NCI-H1092 (cell line): ENCODE measurements around the gene TBX20.
"Not testable (repeated sequence)": the region's sequence is repeated elsewhere in the genome, so short reads cannot be mapped to it uniquely, and the experiment has no call there.

Source experiments
- DNase-seq: peaks from one replicate; lab custom pipeline; 2025; lab: John Stamatoyannopoulos, UW

TBX20 gene

GRCh38 chr7:35220176-35220575, 33.7 kb downstream of the TBX20 start:
- DNase-seq, result not testable (repeated sequence)

DNA sequence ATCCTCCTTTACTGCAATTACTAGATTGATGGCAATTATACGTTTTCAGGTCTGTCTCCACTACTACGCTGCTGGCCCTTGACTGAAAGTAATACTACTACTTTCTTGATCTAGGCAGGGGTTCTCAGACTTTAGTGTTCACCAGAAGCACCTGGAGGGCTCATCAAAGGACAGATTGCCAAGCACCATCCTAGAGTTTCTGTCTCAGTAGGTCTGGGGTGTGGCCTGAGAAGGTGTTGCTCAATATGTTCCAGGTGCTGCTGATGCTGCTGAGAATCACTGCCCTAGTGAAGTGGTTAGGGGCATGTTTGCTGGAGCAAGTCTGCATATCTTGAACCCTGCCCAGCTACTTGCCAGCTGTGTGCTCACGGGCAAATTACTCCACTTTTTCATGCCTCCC, 37.9 kb downstream of the TBX20 start:
- not testable (repeated sequence) for DNase-seq

DNA sequence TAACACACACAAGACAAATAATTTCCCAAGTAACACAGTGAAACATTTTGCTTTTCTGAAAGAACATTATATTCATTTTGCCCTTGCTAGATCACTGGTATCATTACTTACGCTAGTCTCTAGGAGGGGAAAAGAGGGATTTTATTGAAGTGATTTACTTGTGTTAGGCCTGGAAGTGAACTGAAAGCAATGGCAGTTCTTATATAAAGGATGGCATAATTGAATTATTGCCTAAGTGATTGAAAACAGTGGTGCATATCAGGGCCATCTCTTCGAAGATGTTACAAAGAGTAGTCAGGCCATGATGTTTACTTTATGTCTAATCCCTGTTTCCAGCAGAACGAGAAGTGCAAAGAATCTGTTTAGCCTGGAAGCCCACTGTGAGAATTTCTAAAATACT, 38.8 kb downstream of the TBX20 start:
- not testable (repeated sequence) for DNase-seq

DNA sequence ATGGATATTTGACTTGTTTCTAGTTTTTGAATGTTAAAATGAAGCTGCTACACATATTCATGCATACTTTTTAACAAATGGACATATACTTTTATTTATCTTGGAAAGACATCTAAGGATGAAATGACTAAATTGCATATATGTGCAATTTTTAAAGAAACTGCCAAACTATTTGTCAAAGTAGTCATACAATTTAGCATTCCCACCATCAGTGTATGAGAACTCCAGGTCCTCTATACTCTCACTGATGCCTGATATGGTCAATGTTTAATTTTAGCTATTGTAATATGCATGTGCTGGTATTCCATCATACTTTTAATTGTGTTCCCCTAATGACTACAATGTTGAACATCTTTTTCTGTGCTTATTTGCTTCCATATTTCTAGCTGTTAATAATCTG, 47.0 kb downstream of the TBX20 start:
- not testable (repeated sequence) for DNase-seq

- DNase-seq, result not testable (repeated sequence)
These were observed 49.0 kb downstream of the TBX20 start for GRCh38 chr7:35204850-35205249.

DNA sequence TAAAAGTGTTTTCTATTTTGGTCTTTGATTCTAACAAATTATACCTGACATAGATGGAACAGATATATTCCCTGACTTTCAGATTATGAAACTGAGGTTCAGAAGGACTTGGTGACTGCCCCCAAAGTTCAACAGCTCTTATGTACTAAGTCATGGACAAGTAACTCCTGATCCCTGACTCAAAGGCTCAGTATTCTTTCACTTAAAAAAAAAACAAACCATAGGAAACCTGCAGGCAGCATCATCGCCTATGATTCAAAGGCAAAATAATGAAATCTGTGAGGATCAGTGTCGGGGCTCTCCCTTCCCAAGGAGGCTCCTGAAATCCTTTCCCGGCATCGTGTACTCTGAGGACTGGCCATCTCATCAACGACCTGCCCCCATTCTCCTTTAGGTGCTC, 49.9 kb downstream of the TBX20 start:
- DNase-seq, result not testable (repeated sequence)

GRCh38 chr7:35202353-35202752, 51.5 kb downstream of the TBX20 start:
- DNase-seq, result not testable (repeated sequence)

DNA sequence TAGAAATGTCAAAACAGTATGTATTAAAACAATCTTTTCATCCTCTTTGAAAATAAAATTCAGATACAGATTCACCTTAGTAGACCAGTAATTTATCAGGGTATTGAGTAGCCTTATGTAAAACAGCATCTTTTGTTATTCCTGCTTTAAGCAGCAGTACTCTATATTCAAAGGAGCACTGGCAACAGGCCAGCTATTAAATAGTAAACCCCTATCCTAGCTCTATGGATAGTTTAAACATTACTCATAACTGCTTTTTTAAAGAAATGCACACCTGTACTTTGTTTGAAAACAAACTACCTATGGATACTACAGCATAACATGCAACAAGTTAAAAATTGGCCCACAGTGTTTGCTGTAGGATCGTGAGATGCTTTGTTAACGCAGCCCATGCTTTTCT, 53.7 kb downstream of the TBX20 start:
- not testable (repeated sequence) for DNase-seq

GRCh38 chr7:35198370-35199140, 55.3 kb downstream of the TBX20 start:
- not testable (repeated sequence) for DNase-seq

- DNase-seq, result not testable (repeated sequence)
These were observed 62.3 kb downstream of the TBX20 start for GRCh38 chr7:35191571-35191970.

DNA sequence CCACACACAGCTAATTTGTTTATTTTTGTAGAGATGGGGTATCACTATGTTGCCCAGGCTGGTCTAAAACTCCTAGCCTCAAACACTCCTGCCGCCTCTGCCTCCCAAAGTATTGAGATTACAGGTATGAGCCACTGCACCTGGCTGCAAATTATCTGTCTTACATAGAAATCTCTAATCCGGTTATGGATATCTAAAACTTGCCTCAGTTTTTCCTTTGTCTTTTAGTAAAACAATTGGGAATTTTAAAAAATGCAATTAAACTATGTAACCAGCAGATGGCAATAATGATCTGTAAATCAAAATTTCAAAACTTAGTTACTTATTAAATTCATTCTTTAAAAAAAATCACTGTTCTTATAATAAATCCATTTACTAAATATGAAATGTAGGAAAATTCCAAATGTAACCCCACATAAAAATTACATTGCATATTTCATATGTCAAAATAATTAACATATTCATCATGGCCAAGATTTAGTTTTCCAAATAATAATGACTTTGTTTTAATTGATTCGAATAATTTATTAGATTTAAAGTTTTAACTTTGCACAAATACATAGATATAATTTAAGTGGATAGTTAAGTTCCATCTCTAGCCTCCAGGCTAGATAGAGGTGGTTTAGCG, 63.6 kb downstream of the TBX20 start:
- DNase-seq, result not testable (repeated sequence)

DNA sequence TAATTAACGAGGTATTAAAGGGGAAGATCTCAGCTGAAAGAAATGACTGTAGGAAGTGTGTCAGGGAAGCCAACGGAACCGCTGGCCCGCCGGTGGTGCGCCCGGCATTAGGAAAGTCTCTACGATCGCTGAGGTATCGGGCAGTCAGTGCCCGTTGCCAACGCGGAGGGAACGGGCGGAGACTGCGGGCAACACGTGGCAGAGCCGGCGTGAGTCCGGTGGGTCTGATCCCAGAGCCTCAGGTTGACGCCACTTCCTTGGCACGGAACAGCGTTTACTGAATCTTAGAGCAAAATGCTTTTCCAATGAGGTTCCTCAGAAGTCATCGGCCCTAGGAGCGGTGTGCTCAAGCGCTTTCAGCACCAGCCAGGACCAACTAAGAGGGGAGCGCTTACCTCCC, 67.1 kb downstream of the TBX20 start:
- DNase-seq, result peak; percentile 34

GRCh38 chr7:35185908-35186731, 67.8 kb downstream of the TBX20 start:
- DNase-seq, result peak; percentile 82

DNA sequence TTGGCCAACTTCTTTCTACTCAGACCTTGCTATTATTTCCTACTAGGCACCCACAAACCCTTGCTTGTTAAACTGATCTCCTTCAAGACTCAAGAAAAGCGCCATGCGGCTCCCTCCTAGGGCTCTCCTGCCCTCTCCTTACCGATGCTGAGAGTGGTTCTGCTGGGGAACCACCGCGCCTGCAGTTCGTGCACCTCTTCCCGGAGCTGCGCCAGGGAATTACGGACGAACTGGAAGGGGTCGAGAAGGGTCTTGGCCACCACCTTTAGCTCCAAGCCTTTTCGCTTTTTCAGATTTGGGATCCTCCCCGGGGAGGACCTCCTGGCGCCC, 68.4 kb downstream of the TBX20 start:
- not testable (repeated sequence) for DNase-seq

- DNase-seq, result not testable (repeated sequence)
These were observed 68.9 kb downstream of the TBX20 start for GRCh38 chr7:35184961-35185360.

GRCh38 chr7:35183873-35184503, 69.9 kb downstream of the TBX20 start:
- DNase-seq, result peak; percentile 4

DNA sequence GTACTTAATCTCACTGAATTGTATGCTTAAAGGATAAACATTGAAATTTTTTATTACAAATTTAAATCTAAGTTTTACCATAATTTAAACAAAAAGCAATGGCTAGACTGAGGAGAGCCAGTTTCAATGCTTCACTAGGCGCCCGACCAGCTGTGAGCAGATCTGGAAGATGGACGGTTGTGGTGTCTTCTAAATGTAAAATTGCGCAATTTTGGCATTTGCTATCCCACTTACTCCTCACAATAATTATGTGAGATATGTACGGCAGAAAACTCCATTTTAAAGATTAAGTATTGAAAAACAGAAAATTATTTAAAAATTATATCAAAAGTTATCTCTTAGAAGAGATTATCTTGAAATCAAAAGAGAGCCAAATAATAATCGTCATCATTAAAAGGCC, 73.2 kb downstream of the TBX20 start:
- not testable (repeated sequence) for DNase-seq

DNA sequence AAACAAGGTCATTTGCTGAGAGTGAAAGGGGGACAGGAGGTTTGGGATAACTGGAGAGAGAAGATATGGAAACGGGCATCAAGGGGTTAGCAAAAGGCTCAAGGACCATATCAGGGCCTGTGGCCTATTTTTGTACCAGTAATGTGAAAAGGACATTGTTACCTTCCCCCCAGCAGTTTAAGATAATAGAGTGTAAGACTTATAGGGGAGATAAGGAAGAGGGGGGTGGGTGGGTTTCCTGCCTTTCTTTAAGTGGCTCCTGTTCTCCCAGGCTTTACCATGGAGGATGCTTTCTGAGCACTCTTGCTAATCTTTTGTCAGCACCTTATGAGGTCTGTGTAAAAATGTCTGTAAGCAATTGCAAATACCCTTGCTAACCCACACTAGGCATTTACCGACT, 80.7 kb downstream of the TBX20 start:
- not testable (repeated sequence) for DNase-seq

GRCh38 chr7:35172131-35172530, 81.8 kb downstream of the TBX20 start:
- not testable (repeated sequence) for DNase-seq

DNA sequence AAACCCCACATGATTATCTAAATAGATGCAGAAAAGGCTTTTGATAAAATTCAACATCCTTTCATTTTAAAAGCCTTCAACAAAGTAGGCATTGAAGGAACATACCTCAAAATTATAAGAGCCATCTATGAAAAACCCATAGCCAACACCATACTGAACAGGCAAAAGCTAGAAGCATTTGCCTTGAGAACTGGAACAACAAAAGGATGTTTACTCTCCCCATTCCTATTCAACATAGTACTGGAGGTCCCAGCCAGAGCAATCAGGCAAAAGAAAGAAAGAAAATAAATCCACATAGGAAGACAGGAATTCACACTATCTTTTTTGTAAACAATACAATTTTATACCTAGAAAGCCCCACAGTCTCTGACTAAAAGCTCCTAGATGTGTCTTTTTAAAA, 86.2 kb downstream of the TBX20 start:
- not testable (repeated sequence) for DNase-seq

DNA sequence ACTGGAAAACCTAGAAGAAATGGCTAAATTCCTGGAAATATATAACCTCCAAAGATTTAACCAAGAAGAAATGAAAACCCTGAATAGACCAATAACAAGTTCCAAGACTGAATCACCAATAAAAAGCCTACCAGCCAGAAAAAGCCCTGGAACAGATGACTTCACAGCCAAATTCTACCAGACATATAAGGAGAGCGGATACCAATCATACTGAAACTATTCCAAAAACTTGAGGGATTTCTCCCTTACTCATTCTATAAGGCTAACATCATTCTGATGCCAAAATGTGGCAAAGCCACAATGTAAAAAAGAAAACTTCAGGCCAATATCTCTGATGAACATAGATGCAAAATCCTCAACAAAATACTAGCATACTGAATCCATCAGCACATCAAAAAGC, 86.7 kb downstream of the TBX20 start:
- not testable (repeated sequence) for DNase-seq

DNA sequence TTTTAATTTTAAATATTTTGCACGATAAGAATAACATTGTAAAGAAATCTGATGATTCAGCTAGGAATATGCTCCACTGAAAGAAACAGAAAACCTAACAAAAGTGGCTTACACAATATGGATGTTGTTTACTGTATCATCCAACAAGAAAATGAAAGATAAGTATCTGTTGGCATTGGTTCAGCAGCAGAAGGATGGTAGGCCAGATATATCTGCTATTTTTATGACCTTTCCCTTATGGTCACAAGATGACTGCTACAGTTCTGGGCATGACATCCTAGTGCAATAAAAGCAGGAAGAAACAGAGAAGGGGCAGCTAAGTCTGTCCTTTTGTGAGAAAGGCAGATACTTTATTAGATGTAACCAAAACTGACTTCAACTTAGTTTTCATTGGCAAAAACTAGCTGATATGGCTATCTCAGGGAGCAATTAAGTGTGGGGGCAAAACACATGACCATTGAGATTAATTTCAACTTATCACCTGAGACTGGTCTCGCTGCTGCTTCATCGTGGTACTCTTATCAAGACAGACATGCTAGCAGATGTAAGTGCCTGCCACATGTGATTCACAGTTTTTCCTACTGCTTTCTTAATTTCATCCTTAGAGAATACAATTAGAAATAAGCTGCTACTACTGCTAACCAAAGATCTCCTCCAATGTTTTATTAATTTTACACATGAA, 92.7 kb downstream of the TBX20 start:
- DNase-seq, result not testable (repeated sequence)
